ENCODE data around the gene RBM4. TPM values are rescaled to one million over a fixed set of nuclear protein-coding genes. Genes with fewer than 3 reads are reported as not detected.

Gene RBM4
- total and polyA plus RNA-seq, 5 donors from 2014 or later: 201 to 306 (median 287) TPM

DNA sequence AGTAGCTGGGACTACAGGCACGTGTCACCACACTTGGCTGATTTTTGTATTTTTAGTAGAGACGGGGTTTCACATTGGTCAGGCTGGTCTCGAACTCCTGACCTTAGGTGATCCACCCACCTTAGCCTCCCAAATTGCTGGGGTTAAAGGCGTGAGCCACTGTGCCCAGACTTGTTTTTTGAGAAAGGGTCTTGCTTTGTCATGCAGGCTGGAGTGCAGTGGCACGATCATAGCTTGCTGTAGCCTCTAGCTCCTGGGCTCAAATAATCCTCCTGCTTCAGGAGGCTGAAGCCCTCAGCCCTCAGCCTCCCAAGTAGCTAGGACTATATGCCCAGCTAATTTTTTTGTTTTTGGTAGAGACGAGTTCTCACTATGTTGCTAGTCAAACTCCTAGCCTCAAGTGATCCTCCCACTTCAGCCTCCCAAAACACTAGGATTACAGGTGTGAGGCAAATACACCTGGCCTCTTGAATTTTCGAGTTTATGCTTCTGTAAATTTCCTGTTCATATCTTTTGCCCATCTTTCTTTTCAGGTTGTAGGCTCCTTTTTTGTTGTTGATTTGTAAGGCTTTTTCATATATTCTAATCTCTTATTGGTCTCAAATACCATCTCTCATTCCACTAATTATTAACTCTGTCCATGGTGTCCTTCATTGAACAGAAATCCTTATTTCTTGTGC lies 42.6 kb downstream of the RBM4 start:
- H3K36me3 ChIP-seq (ENCODE audit: control insufficient read depth, insufficient read depth, low read length): no peaks in the 10 kb centered on the region
- no peak for ATAC-seq (ENCODE audit: low read depth in 2 of 2)
- Mint-ChIP-seq H3K9me3 (peaks cover 0 to 1% (median 0%) of the 10 kb centered on the region in 7 donors), H3K27me3 (peaks cover 4% of the 10 kb centered on the region), H3K4me1 (peaks cover 11 to 19% (median 13%) of the 10 kb centered on the region in 4 donors), H3K27ac (no peak overlapping the region), H3K36me3 (no peaks in the 10 kb centered on the region), H3K4me3 (no peak overlapping the region)
- H3K9me3 ChIP-seq (ENCODE audit: control insufficient read depth in 2 of 2, low read length in 2 of 2): no peaks in the 10 kb centered on the region
- peaks cover 17% of the 10 kb centered on the region for H3K4me1 ChIP-seq (ENCODE audit: control insufficient read depth, insufficient read depth, low read length, poor library complexity, severe bottlenecking)
- no peak for DNase-seq
- no peak overlapping the region for H3K4me3 ChIP-seq (ENCODE audit: low read depth, low read length)
- no peak overlapping the region for H3K27ac ChIP-seq (ENCODE audit: insufficient read depth, low read length, poor library complexity, severe bottlenecking)
- no peaks in the 10 kb centered on the region for H3K27me3 ChIP-seq (ENCODE audit: control insufficient read depth, insufficient read depth, low read length)

- DNase-seq (no peak), ATAC-seq (ENCODE audit: low read depth in 2 of 2) (no peak)
- H3K27ac ChIP-seq (ENCODE audit: insufficient read depth, low read length, poor library complexity, severe bottlenecking): no peak overlapping the region
- no peaks in the 10 kb centered on the region for H3K27me3 ChIP-seq (ENCODE audit: control insufficient read depth, insufficient read depth, low read length)
- Mint-ChIP-seq H3K4me1 (peaks cover 0 to 3% (median 0%) of the 10 kb centered on the region in 4 donors), H3K4me3 (peak overlapping the region in 1 of 4 donors; percentile 69), H3K9me3 (peaks cover 0 to 2% (median 0%) of the 10 kb centered on the region in 7 donors), H3K36me3 (no peaks in the 10 kb centered on the region), H3K27ac (no peak overlapping the region), H3K27me3 (peaks cover 4% of the 10 kb centered on the region)
- no peaks in the 10 kb centered on the region for H3K9me3 ChIP-seq (ENCODE audit: control insufficient read depth in 2 of 2, low read length in 2 of 2)
- no peak overlapping the region for H3K4me3 ChIP-seq (ENCODE audit: low read depth, low read length)
- no peaks in the 10 kb centered on the region for H3K4me1 ChIP-seq (ENCODE audit: control insufficient read depth, insufficient read depth, low read length, poor library complexity, severe bottlenecking)
- H3K36me3 ChIP-seq (ENCODE audit: control insufficient read depth, insufficient read depth, low read length): no peaks in the 10 kb centered on the region
Observed at GRCh38 chr11:66683877-66684276, 45.4 kb downstream of the RBM4 start.

DNA sequence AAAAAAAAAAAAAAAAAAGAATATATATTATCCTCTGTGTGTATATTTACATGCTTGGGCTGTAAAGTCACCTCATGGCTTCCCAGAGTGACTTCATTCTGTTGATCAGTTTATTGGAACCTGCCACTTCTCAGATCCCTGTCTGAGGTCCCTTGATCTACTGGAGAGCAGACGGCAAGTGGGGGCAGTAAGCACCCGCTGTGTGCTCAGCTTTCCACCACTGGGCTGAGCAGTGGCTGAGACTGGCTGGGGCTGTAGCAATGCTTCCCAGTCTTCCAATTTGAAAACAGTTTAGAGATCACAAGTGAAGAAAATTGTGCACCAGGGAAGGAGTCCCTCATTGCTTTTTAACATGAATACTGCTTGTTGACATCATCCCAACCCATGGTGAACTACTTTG lies 46.1 kb downstream of the RBM4 start:
- no peak for ATAC-seq (ENCODE audit: low read depth in 2 of 2)
- Mint-ChIP-seq H3K4me1 (peaks cover 0 to 3% (median 0%) of the 10 kb centered on the region in 4 donors), H3K27ac (no peak overlapping the region), H3K36me3 (no peaks in the 10 kb centered on the region), H3K9me3 (peaks cover 0 to 2% (median 0%) of the 10 kb centered on the region in 7 donors), H3K27me3 (peaks cover 4% of the 10 kb centered on the region), H3K4me3 (no peak overlapping the region)
- no peak overlapping the region for H3K4me3 ChIP-seq (ENCODE audit: low read depth, low read length)
- no peaks in the 10 kb centered on the region for H3K9me3 ChIP-seq (ENCODE audit: control insufficient read depth in 2 of 2, low read length in 2 of 2)
- H3K36me3 ChIP-seq (ENCODE audit: control insufficient read depth, insufficient read depth, low read length): no peaks in the 10 kb centered on the region
- no peak for DNase-seq
- H3K4me1 ChIP-seq (ENCODE audit: control insufficient read depth, insufficient read depth, low read length, poor library complexity, severe bottlenecking): no peaks in the 10 kb centered on the region
- no peak overlapping the region for H3K27ac ChIP-seq (ENCODE audit: insufficient read depth, low read length, poor library complexity, severe bottlenecking)
- no peaks in the 10 kb centered on the region for H3K27me3 ChIP-seq (ENCODE audit: control insufficient read depth, insufficient read depth, low read length)

GRCh38 chr11:66685276-66686099 lies 47.0 kb downstream of the RBM4 start:
- H3K27ac Mint-ChIP-seq: peak overlapping the region in 1 of 3 donors; percentile 59
- no peaks in the 10 kb centered on the region for H3K36me3 ChIP-seq (ENCODE audit: control insufficient read depth, insufficient read depth, low read length)
- H3K9me3 Mint-ChIP-seq: peaks cover 0 to 2% (median 0%) of the 10 kb centered on the region in 7 donors
- ATAC-seq (ENCODE audit: low read depth in 2 of 2) (no peak), DNase-seq (no peak)
- no peaks in the 10 kb centered on the region for H3K4me1 ChIP-seq (ENCODE audit: control insufficient read depth, insufficient read depth, low read length, poor library complexity, severe bottlenecking)
- H3K4me3 ChIP-seq (ENCODE audit: low read depth, low read length): no peak overlapping the region
- no peak overlapping the region for H3K27ac ChIP-seq (ENCODE audit: insufficient read depth, low read length, poor library complexity, severe bottlenecking)
- no peak overlapping the region for H3K4me3 Mint-ChIP-seq
- no peaks in the 10 kb centered on the region for H3K36me3 Mint-ChIP-seq
- peaks cover 4% of the 10 kb centered on the region for H3K27me3 Mint-ChIP-seq
- no peaks in the 10 kb centered on the region for H3K9me3 ChIP-seq (ENCODE audit: control insufficient read depth in 2 of 2, low read length in 2 of 2)
- no peaks in the 10 kb centered on the region for H3K27me3 ChIP-seq (ENCODE audit: control insufficient read depth, insufficient read depth, low read length)
- H3K4me1 Mint-ChIP-seq: peaks cover 0 to 3% (median 0%) of the 10 kb centered on the region in 4 donors

DNA sequence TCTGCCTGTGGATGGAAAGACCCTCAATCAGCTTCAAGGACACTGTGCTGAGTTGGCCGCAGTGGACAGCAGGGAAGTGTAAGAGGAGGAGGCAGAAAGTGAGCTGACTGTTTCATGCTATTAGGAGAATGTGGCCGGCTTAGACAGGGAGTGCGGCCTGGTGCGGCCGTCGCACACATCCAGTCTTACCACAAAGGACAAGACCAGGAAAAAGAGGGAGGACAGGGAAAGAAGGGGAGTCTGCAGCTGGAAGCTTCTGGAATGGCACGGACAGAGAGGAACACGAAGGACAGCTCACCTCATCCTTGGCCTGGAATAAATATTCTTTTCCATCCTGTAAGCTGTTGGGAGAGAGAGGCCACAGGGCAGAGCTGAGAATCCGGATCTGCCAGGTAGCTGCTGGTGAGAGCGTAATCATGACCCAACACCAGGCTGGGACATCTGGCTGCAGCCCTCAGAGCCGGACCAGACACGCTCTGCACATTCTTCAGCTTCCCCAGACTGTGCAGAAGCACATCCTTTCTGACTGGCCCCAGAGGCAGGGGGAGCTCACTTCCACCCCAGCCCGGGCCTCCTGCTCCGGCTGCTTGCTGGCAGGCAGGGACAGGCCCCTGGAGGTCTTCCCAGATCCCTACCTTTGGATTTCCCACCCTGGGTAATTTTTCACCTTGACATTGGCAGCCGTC lies 47.7 kb downstream of the RBM4 start:
- DNase-seq (no peak), ATAC-seq (ENCODE audit: low read depth in 2 of 2) (no peak)
- peaks cover 0 to 2% (median 0%) of the 10 kb centered on the region in 7 donors for H3K9me3 Mint-ChIP-seq
- peak overlapping the region in 2 of 3 donors; percentile 7 to 59 for H3K27ac Mint-ChIP-seq
- Histone ChIP-seq H3K9me3 (ENCODE audit: control insufficient read depth in 2 of 2, low read length in 2 of 2) (no peaks in the 10 kb centered on the region), H3K36me3 (ENCODE audit: control insufficient read depth, insufficient read depth, low read length) (no peaks in the 10 kb centered on the region), H3K27me3 (ENCODE audit: control insufficient read depth, insufficient read depth, low read length) (no peaks in the 10 kb centered on the region), H3K27ac (ENCODE audit: insufficient read depth, low read length, poor library complexity, severe bottlenecking) (no peak overlapping the region), H3K4me3 (ENCODE audit: low read depth, low read length) (no peak overlapping the region), H3K4me1 (ENCODE audit: control insufficient read depth, insufficient read depth, low read length, poor library complexity, severe bottlenecking) (no peaks in the 10 kb centered on the region)
- H3K4me3 Mint-ChIP-seq: no peak overlapping the region
- no peaks in the 10 kb centered on the region for H3K36me3 Mint-ChIP-seq
- peaks cover 4% of the 10 kb centered on the region for H3K27me3 Mint-ChIP-seq
- peaks cover 0 to 3% (median 0%) of the 10 kb centered on the region in 4 donors for H3K4me1 Mint-ChIP-seq

DNA sequence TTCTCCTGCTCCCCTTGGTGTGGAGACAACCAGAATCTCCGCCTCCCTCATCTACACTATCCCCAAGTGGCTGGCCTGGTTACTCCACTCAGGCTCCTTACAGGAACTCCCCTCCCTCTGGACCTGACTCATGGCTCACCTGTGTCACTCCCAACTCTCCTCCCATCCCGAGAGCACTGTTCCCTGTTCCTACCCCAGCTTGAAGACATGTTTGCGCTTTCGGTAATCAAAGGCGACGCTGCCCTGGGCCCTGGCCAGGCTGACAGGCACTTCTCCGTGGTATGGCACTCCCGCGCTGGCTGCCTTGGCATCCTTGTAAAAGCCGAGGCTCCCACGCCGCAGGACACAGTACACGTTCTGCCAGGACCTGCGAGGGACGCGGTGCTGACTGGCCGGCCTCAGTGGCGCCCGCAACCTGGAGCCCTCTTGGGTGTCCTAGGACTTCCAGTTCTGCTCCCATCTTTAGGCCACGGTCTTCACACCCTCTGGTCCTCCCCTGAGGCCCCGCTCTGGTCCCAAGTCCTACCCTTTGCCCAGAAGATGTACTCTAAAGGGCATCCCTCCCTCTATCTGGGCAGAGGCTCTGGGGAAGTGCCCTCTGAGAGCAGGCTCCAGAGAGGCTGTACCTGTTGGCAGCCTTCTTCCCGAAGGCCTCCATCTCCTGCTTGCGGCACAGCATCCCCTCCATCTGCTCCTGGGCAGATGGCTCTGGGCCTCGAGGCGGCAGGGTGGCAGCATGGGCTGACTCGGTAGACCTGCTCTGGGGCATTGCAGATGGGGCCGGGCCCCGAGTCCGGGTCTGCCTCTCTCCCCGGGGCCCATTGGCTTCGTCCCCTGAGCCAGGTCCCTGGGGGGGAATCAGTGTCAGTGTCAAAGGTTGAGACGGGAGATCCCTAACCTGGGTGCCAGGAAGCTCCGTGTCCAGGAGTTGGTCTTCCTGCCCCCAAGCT lies 48.6 kb downstream of the RBM4 start:
- Mint-ChIP-seq H3K4me3 (no peak overlapping the region), H3K27me3 (peaks cover 4% of the 10 kb centered on the region), H3K27ac (peak overlapping the region in 1 of 3 donors; percentile 7), H3K9me3 (peaks cover 0 to 2% (median 0%) of the 10 kb centered on the region in 7 donors), H3K4me1 (peaks cover 0 to 3% (median 0%) of the 10 kb centered on the region in 4 donors), H3K36me3 (no peaks in the 10 kb centered on the region)
- Histone ChIP-seq H3K4me1 (ENCODE audit: control insufficient read depth, insufficient read depth, low read length, poor library complexity, severe bottlenecking) (no peaks in the 10 kb centered on the region), H3K36me3 (ENCODE audit: control insufficient read depth, insufficient read depth, low read length) (no peaks in the 10 kb centered on the region), H3K27me3 (ENCODE audit: control insufficient read depth, insufficient read depth, low read length) (no peaks in the 10 kb centered on the region), H3K27ac (ENCODE audit: insufficient read depth, low read length, poor library complexity, severe bottlenecking) (no peak overlapping the region), H3K9me3 (ENCODE audit: control insufficient read depth in 2 of 2, low read length in 2 of 2) (no peaks in the 10 kb centered on the region), H3K4me3 (ENCODE audit: low read depth, low read length) (no peak overlapping the region)
- ATAC-seq (ENCODE audit: low read depth in 2 of 2): no peak
- no peak for DNase-seq

- Histone ChIP-seq H3K27ac (ENCODE audit: insufficient read depth, low read length, poor library complexity, severe bottlenecking) (no peak overlapping the region), H3K9me3 (ENCODE audit: control insufficient read depth in 2 of 2, low read length in 2 of 2) (no peaks in the 10 kb centered on the region), H3K36me3 (ENCODE audit: control insufficient read depth, insufficient read depth, low read length) (no peaks in the 10 kb centered on the region), H3K4me1 (ENCODE audit: control insufficient read depth, insufficient read depth, low read length, poor library complexity, severe bottlenecking) (no peaks in the 10 kb centered on the region), H3K4me3 (ENCODE audit: low read depth, low read length) (no peak overlapping the region), H3K27me3 (ENCODE audit: control insufficient read depth, insufficient read depth, low read length) (no peaks in the 10 kb centered on the region)
- Mint-ChIP-seq H3K9me3 (peaks cover 0 to 2% (median 0%) of the 10 kb centered on the region in 7 donors), H3K4me1 (peaks cover 0 to 3% (median 0%) of the 10 kb centered on the region in 4 donors), H3K4me3 (no peak overlapping the region), H3K36me3 (no peaks in the 10 kb centered on the region), H3K27ac (no peak overlapping the region), H3K27me3 (peaks cover 4% of the 10 kb centered on the region)
- no peak for ATAC-seq (ENCODE audit: low read depth in 2 of 2)
- no peak for DNase-seq
Observed at GRCh38 chr11:66687831-66688281, 49.4 kb downstream of the RBM4 start.
